Fibroblast of lung (primary cell): ENCODE results near the gene RHOH.

Experiments used
- EZH2 ChIP-seq: IDR thresholded peaks from 2 replicates; pipeline ENCODE4 v1.5.1; 2012; ENCODE audit warnings: low read length, control low read depth, mild to moderate bottlenecking; ENCODE audit errors: missing control alignments
- TF ChIP-seq, protein P1 (sequence below), 2 donors: IDR thresholded peaks in 1 of 2; conservative IDR thresholded peaks in 1 of 2; 1 replicate in 1 of 2; 2 replicates in 1 of 2; pipeline ENCODE4 v1.5.1; 2011 to 2012; ENCODE audit warnings: low read length in 2 of 2, control low read depth in 1 of 2, inconsistent platforms in 1 of 2, low read depth in 1 of 2, mild to moderate bottlenecking in 1 of 2

DNA sequence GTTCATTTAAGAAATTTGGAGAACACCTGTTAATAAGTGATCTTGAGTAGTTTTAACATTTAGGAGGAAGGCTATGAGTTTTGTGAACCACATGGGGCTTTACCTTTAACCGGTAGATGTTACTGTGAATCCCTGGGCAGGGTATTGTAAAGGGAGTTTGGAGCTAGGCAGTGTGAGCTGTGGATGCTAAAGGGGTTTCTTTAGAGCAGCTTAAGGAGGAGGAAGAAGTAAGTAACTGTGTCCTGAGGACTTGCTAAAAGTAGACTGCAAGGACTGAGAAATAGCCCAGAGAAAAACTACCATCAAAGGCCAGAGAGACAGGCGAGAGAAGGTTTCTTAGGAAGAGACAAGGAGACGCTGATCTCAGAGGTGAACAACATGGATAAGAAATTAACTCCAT, 5.6 kb downstream of the RHOH start:
- TF ChIP-seq EZH2, result no peak
- TF ChIP-seq, protein P1, sequence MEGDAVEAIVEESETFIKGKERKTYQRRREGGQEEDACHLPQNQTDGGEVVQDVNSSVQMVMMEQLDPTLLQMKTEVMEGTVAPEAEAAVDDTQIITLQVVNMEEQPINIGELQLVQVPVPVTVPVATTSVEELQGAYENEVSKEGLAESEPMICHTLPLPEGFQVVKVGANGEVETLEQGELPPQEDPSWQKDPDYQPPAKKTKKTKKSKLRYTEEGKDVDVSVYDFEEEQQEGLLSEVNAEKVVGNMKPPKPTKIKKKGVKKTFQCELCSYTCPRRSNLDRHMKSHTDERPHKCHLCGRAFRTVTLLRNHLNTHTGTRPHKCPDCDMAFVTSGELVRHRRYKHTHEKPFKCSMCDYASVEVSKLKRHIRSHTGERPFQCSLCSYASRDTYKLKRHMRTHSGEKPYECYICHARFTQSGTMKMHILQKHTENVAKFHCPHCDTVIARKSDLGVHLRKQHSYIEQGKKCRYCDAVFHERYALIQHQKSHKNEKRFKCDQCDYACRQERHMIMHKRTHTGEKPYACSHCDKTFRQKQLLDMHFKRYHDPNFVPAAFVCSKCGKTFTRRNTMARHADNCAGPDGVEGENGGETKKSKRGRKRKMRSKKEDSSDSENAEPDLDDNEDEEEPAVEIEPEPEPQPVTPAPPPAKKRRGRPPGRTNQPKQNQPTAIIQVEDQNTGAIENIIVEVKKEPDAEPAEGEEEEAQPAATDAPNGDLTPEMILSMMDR (conservative IDR thresholded peaks at IDR 0.05 in 1 of 2, IDR thresholded peaks at IDR 0.05 in 1 of 2; ENCODE audit: low read depth in 1 of 2, low read length in 2 of 2), result no peak
